OCI-LY1 (cell line): Measurements from ENCODE around the gene HNRNPLL.

Source experiments
- H2AFZ ChIP-seq: fragments of 200-600 bp; sonication (generic), shearing (Covaris generic); 2 replicates; pipeline ENCODE4 v1.6.0; 2014; ENCODE audit warnings: antibody characterized with exemption, mild to moderate bottlenecking, low read length
- H3F3A ChIP-seq: fragments of 200-600 bp; sonication (generic), shearing (Covaris generic); 2 replicates; pipeline ENCODE4 v1.6.0; 2014; ENCODE audit warnings: mild to moderate bottlenecking, antibody characterized with exemption, low read length, moderate library complexity; ENCODE audit not compliant: insufficient read depth
- H3K27ac ChIP-seq: fragments of 200-600 bp; sonication (generic); 2 replicates; pipeline ENCODE4 v1.5.1; 2014; ENCODE audit warnings: low read length, mixed run types, mild to moderate bottlenecking, low read depth; ENCODE audit not compliant: poor library complexity, severe bottlenecking
- H3K27me3 ChIP-seq: fragments of 200-600 bp; sonication (generic); 2 replicates; pipeline ENCODE4 v1.6.0; 2014; ENCODE audit warnings: antibody characterized with exemption, mild to moderate bottlenecking, low read length, moderate library complexity; ENCODE audit not compliant: insufficient read depth
- H3K36me3 ChIP-seq: fragments of 200-600 bp; sonication (generic); 2 replicates; pipeline ENCODE4 v1.6.1; 2014; ENCODE audit warnings: mild to moderate bottlenecking, antibody characterized with exemption, low read length, moderate library complexity, mixed read lengths; ENCODE audit not compliant: insufficient read depth
- H3K4me1 ChIP-seq: fragments of 200-600 bp; sonication (generic); 2 replicates; pipeline ENCODE4 v1.5.1; 2014; ENCODE audit warnings: mild to moderate bottlenecking, low read length, moderate library complexity; ENCODE audit not compliant: insufficient read depth, severe bottlenecking
- H3K4me2 ChIP-seq: fragments of 200-600 bp; sonication (generic), shearing (Covaris generic); 2 replicates; pipeline ENCODE4 v1.6.1; 2014; ENCODE audit warnings: low read length
- H3K4me3 ChIP-seq: fragments of 200-600 bp; sonication (generic); 2 replicates; pipeline ENCODE4 v1.5.1; 2014; ENCODE audit warnings: low read length, low read depth, mild to moderate bottlenecking, mixed read lengths; ENCODE audit not compliant: poor library complexity, severe bottlenecking
- H3K79me2 ChIP-seq: fragments of 200-600 bp; shearing (Covaris generic); 2 replicates; pipeline ENCODE4 v1.6.1; 2016; ENCODE audit warnings: mixed run types, low read length, mixed read lengths; ENCODE audit not compliant: insufficient read depth
- H3K9ac ChIP-seq: fragments of 200-600 bp; sonication (generic), shearing (Covaris generic); 2 replicates; pipeline ENCODE4 v1.6.1; 2014; ENCODE audit warnings: mild to moderate bottlenecking, low read length, mixed read lengths
- H3K9me2 ChIP-seq: fragments of 200-600 bp; sonication (generic), shearing (Covaris generic); 2 replicates; pipeline ENCODE4 v1.6.1; 2014; ENCODE audit warnings: low read depth, mild to moderate bottlenecking, low read length, mixed read lengths
- H3K9me3 ChIP-seq: fragments of 200-600 bp; shearing (Covaris generic); 2 replicates; pipeline ENCODE4 v1.6.1; 2014; ENCODE audit warnings: low read length, mixed read lengths
- H4K20me1 ChIP-seq: fragments of 200-600 bp; sonication (generic), shearing (Covaris generic); 2 replicates; pipeline ENCODE4 v1.6.0; 2016; ENCODE audit warnings: mild to moderate bottlenecking, low read length; ENCODE audit not compliant: insufficient read depth
- EZH2 ChIP-seq: fragments of 200-600 bp; sonication (generic), shearing (Covaris generic); IDR thresholded peaks from 2 replicates; pipeline ENCODE4 v1.8.0; 2017; ENCODE audit warnings: borderline replicate concordance, mixed run types, mild to moderate bottlenecking, antibody characterized with exemption, low read length, moderate library complexity, mixed read lengths
- TF ChIP-seq, protein P1 (sequence below): fragments of 200-600 bp; sonication (generic), shearing (Covaris generic); IDR thresholded peaks from 2 replicates; pipeline ENCODE4 v1.5.1; 2017; ENCODE audit warnings: mild to moderate bottlenecking, antibody characterized with exemption, low read length, moderate library complexity, mixed read lengths

HNRNPLL gene

DNA sequence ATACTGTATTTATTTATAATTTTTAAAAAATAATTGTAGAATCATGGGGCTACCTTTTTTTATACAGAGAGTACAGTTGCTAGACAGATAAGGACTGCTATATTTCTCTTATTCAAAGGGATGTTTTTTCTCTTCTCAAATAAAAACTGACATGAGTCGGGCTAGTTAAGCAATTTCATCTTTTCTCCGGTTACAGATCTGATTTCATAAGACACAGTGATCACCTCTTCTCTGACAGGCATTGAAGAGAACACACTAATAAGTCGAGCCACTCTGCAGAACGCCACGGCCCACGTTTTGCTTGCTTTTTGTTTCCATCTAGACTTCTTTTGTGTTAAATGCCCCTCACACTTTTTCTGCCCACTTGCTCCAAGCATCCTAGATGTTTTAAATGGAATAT lies 85.4 kb downstream of the HNRNPLL start:
- Histone ChIP-seq H3K4me3 (no peak overlapping the region), H3K27ac (no peak overlapping the region), H3K36me3 (no peaks in the 10 kb centered on the region), H3K79me2 (no peaks in the 10 kb centered on the region), H3K9ac (no peak overlapping the region), H3K9me3 (no peaks in the 10 kb centered on the region), H3F3A (no peaks in the 10 kb centered on the region), H3K4me2 (no peak overlapping the region), H2AFZ (no peak overlapping the region), H4K20me1 (no peaks in the 10 kb centered on the region), H3K4me1 (no peaks in the 10 kb centered on the region), H3K27me3 (no peaks in the 10 kb centered on the region; the same call in 1 of the 2 replicates), H3K9me2 (no peaks in the 10 kb centered on the region)
- TF ChIP-seq, protein P1, sequence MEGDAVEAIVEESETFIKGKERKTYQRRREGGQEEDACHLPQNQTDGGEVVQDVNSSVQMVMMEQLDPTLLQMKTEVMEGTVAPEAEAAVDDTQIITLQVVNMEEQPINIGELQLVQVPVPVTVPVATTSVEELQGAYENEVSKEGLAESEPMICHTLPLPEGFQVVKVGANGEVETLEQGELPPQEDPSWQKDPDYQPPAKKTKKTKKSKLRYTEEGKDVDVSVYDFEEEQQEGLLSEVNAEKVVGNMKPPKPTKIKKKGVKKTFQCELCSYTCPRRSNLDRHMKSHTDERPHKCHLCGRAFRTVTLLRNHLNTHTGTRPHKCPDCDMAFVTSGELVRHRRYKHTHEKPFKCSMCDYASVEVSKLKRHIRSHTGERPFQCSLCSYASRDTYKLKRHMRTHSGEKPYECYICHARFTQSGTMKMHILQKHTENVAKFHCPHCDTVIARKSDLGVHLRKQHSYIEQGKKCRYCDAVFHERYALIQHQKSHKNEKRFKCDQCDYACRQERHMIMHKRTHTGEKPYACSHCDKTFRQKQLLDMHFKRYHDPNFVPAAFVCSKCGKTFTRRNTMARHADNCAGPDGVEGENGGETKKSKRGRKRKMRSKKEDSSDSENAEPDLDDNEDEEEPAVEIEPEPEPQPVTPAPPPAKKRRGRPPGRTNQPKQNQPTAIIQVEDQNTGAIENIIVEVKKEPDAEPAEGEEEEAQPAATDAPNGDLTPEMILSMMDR: no peak
- TF ChIP-seq EZH2: no peak

DNA sequence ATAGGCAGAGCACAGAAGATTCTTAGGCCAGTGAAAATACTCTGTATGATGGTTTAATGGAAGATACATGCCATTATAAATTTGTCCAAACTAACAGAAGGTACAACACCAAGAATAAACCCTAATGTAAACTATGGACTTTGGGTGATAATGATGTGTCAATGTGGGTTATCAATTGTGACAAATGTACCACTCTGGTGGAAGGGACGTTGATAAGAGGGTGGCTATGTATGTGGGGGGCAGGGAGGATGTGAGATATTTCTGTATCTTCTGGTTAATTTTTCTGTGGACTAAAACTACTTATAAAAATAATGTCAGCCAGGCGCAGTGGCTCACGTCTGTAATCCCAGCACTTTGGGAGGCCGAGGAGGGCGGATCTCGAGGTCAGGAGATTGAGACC lies 86.2 kb downstream of the HNRNPLL start:
- Histone ChIP-seq H2AFZ (no peak overlapping the region), H3K4me3 (no peak overlapping the region), H4K20me1 (no peaks in the 10 kb centered on the region), H3K27me3 (no peaks in the 10 kb centered on the region; the same call in 1 of the 2 replicates), H3K79me2 (no peaks in the 10 kb centered on the region), H3K36me3 (no peaks in the 10 kb centered on the region), H3K9ac (no peak overlapping the region), H3K4me2 (no peak overlapping the region), H3K27ac (no peak overlapping the region), H3K4me1 (no peaks in the 10 kb centered on the region), H3K9me3 (no peaks in the 10 kb centered on the region), H3K9me2 (no peaks in the 10 kb centered on the region), H3F3A (no peaks in the 10 kb centered on the region)
- TF ChIP-seq, protein P1: no peak
- no peak for TF ChIP-seq EZH2

DNA sequence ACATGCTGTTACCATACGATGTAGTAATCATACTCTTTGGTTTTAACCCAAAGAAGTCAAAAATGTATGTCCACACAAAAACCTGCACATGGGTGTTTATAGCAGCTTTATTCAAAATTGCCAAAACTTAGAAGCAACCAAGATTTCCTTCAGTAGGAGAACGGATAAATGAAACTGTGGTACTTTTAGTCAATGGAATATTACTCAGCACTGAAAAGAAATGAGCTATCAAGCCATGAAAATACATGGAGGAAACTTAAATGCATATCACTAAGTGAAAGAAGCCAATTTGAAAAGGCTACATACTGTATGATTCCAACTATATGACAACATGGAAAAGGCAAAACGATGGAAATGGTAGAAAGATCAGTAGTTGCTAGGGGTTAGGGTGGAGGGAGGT lies 86.6 kb downstream of the HNRNPLL start:
- no peak overlapping the region for H3K4me2 ChIP-seq
- no peak for TF ChIP-seq EZH2
- TF ChIP-seq, protein P1: no peak
- H3K36me3 ChIP-seq: no peaks in the 10 kb centered on the region
- H3K4me3 ChIP-seq: no peak overlapping the region
- H3K9ac ChIP-seq: no peak overlapping the region
- H3K79me2 ChIP-seq: no peaks in the 10 kb centered on the region
- no peak overlapping the region for H3K27ac ChIP-seq
- H3K4me1 ChIP-seq: no peaks in the 10 kb centered on the region
- H3F3A ChIP-seq: no peaks in the 10 kb centered on the region
- no peaks in the 10 kb centered on the region for H3K9me2 ChIP-seq
- H3K27me3 ChIP-seq: no peaks in the 10 kb centered on the region; the same call in 1 of the 2 replicates
- H4K20me1 ChIP-seq: no peaks in the 10 kb centered on the region
- H3K9me3 ChIP-seq: no peaks in the 10 kb centered on the region
- no peak overlapping the region for H2AFZ ChIP-seq
